GM12878 (cell line): ENCODE results near the gene LMLN.
A peak's percentile ranks its signal among the peaks of the same experiment; 100 is the strongest.

Source experiments
- BCL11A ChIP-seq: IDR thresholded peaks from 2 replicates; pipeline ENCODE4 v1.6.1; 2011; ENCODE audit warnings: low read depth, low read length
- BHLHE40 ChIP-seq, 2 experiments: fragments of 450-650 bp in 1 of 2; IDR thresholded peaks; 2 replicates each; pipeline ENCODE4 v1.6.1; 2011 to 2017; ENCODE audit warnings: low read depth in 2 of 2, borderline replicate concordance in 1 of 2, improper control_type of control experiment in 1 of 2, low read length in 1 of 2, mild to moderate bottlenecking in 1 of 2
- CTCF ChIP-seq, 3 experiments: IDR thresholded peaks in 2 of 3; conservative IDR thresholded peaks in 1 of 3; 2 replicates each; pipeline ENCODE4 v1.5.1; 2011; ENCODE audit warnings: low read depth in 3 of 3, low read length in 3 of 3, mild to moderate bottlenecking in 3 of 3, control low read depth in 2 of 3, moderate library complexity in 2 of 3, inconsistent platforms in 1 of 3, mixed read lengths in 1 of 3; ENCODE audit not compliant: control insufficient read depth in 2 of 3, insufficient read depth in 1 of 3; ENCODE audit errors: extremely low read depth in 1 of 3
- CUX1 ChIP-seq: IDR thresholded peaks from 2 replicates; pipeline ENCODE4 v1.6.1; 2012; ENCODE audit warnings: improper control_type of control experiment, low read depth, low read length; ENCODE audit not compliant: insufficient replicate concordance
- EGR1 ChIP-seq, 2 experiments: IDR thresholded peaks; 1 replicate in 1 of 2; 2 replicates in 1 of 2; pipeline ENCODE4 v1.6.1; 2011 to 2012; ENCODE audit warnings: low read depth in 2 of 2, low read length in 2 of 2, borderline replicate concordance in 1 of 2, mild to moderate bottlenecking in 1 of 2, moderate library complexity in 1 of 2
- GABPA ChIP-seq: IDR thresholded peaks from 2 replicates; pipeline ENCODE4 v1.6.1; 2014; ENCODE audit warnings: antibody characterized with exemption, low read depth, mild to moderate bottlenecking, inconsistent platforms
- POLR2A ChIP-seq: IDR thresholded peaks from 2 replicates; pipeline ENCODE4 v1.6.1; 2011; ENCODE audit warnings: low read depth, mild to moderate bottlenecking, low read length
- TAF1 ChIP-seq: IDR thresholded peaks from 2 replicates; pipeline ENCODE4 v1.6.1; 2011; ENCODE audit warnings: mild to moderate bottlenecking, low read depth, low read length, borderline replicate concordance
- ZNF24 ChIP-seq: fragments of 450-650 bp; IDR thresholded peaks from 2 replicates; pipeline ENCODE4 v1.6.1; 2017; ENCODE audit warnings: antibody characterized with exemption, mild to moderate bottlenecking
- TF ChIP-seq, protein P1 (sequence below): IDR thresholded peaks from 2 replicates; pipeline ENCODE4 v1.6.1; 2012; ENCODE audit warnings: mild to moderate bottlenecking, low read depth, low read length
- TF ChIP-seq, protein P2 (sequence below): IDR thresholded peaks from 2 replicates; pipeline ENCODE4 v1.6.1; 2012; ENCODE audit warnings: low read depth, low read length, improper control_type of control experiment

DNA sequence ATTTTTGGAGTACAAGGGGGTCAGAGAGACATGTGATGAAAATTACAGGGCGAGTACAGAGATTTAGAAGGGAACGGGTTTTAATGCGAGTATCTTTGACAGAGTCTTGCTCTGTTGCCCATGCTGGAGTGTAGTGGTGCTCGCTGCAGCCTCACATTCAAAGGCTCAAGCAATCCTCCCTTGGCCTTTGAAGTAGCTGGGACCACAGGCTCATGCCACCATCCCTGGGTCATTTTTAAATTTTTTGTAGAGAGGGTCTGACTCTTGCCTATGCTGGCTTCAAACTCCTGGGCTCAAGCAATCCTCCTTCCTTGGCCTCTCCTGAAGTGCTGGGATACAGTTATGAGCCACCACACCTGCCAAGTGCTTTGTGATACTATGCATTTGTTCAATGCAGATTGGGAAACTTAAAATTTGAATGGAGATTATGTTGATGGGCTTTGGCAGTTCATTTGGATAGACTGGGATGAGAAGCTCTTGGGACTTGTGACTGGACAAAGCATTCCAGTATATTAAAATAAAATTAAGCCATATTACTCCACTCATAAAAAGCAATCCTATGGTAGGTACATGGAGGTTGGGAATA, 4.0 kb upstream of the LMLN start:
- no peak for TF ChIP-seq EGR1 (IDR thresholded peaks at IDR 0.05; ENCODE audit: borderline replicate concordance in 1 of 2, low read depth in 2 of 2, low read length in 2 of 2)
- TF ChIP-seq CTCF (IDR thresholded peaks at IDR 0.05 in 2 of 3, conservative IDR thresholded peaks at IDR 0.05 in 1 of 3; ENCODE audit: control insufficient read depth in 2 of 3, extremely low read depth in 1 of 3, insufficient read depth in 1 of 3, low read depth in 3 of 3, low read length in 3 of 3): no peak
- TF ChIP-seq CUX1: no peak
- no peak for TF ChIP-seq BCL11A
- no peak for TF ChIP-seq TAF1
- TF ChIP-seq, protein P1, sequence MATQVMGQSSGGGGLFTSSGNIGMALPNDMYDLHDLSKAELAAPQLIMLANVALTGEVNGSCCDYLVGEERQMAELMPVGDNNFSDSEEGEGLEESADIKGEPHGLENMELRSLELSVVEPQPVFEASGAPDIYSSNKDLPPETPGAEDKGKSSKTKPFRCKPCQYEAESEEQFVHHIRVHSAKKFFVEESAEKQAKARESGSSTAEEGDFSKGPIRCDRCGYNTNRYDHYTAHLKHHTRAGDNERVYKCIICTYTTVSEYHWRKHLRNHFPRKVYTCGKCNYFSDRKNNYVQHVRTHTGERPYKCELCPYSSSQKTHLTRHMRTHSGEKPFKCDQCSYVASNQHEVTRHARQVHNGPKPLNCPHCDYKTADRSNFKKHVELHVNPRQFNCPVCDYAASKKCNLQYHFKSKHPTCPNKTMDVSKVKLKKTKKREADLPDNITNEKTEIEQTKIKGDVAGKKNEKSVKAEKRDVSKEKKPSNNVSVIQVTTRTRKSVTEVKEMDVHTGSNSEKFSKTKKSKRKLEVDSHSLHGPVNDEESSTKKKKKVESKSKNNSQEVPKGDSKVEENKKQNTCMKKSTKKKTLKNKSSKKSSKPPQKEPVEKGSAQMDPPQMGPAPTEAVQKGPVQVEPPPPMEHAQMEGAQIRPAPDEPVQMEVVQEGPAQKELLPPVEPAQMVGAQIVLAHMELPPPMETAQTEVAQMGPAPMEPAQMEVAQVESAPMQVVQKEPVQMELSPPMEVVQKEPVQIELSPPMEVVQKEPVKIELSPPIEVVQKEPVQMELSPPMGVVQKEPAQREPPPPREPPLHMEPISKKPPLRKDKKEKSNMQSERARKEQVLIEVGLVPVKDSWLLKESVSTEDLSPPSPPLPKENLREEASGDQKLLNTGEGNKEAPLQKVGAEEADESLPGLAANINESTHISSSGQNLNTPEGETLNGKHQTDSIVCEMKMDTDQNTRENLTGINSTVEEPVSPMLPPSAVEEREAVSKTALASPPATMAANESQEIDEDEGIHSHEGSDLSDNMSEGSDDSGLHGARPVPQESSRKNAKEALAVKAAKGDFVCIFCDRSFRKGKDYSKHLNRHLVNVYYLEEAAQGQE: no peak
- TF ChIP-seq BHLHE40 (IDR thresholded peaks at IDR 0.05; ENCODE audit: borderline replicate concordance in 1 of 2, low read depth in 2 of 2, low read length in 1 of 2): no peak
- TF ChIP-seq POLR2A: peak; percentile 10; the same call in 1 of the 2 replicates
- no peak for TF ChIP-seq GABPA
- TF ChIP-seq, protein P2, sequence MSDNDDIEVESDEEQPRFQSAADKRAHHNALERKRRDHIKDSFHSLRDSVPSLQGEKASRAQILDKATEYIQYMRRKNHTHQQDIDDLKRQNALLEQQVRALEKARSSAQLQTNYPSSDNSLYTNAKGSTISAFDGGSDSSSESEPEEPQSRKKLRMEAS: no peak
- TF ChIP-seq ZNF24: no peak
